HFF-Myc (cell line): Measurements from ENCODE around the gene KRT24.

Source experiments
- DNase-seq: peaks from one replicate; pipeline ENCODE4 v3.0.0-alpha.2; 2011; ENCODE audit warnings: low read depth; ENCODE audit errors: extremely low read depth
- H3K4me3 ChIP-seq: replicated peaks from 2 replicates; pipeline ENCODE4 v1.5.1; 2011; ENCODE audit warnings: low read depth, mild to moderate bottlenecking, control low read depth, low read length
- TF ChIP-seq, protein P1 (sequence below): IDR thresholded peaks from 2 replicates; pipeline ENCODE4 v1.5.1; 2012; ENCODE audit warnings: mild to moderate bottlenecking, low read depth, low read length, control low read depth; ENCODE audit errors: missing control alignments

The KRT24 gene

DNA sequence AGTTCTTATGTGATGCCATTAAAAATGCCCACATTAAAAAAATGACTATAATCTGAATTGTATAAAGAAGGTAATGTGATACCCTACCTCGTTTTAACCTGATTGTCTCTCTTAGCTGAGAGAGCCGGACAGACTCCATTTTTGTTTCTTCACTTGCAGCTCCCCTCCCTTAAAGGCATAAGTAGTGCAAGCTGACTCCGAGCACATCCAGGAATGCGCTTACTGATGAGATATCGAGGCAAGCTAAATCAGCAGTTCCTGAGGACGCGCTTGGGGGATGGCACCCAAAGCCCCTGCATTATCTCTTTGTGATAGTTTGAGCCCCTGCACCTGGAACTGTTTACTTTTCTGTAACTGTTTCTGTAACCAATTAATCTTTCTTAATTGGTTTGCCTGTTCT is 6.3 kb downstream of the KRT24 start:
- TF ChIP-seq, protein P1, sequence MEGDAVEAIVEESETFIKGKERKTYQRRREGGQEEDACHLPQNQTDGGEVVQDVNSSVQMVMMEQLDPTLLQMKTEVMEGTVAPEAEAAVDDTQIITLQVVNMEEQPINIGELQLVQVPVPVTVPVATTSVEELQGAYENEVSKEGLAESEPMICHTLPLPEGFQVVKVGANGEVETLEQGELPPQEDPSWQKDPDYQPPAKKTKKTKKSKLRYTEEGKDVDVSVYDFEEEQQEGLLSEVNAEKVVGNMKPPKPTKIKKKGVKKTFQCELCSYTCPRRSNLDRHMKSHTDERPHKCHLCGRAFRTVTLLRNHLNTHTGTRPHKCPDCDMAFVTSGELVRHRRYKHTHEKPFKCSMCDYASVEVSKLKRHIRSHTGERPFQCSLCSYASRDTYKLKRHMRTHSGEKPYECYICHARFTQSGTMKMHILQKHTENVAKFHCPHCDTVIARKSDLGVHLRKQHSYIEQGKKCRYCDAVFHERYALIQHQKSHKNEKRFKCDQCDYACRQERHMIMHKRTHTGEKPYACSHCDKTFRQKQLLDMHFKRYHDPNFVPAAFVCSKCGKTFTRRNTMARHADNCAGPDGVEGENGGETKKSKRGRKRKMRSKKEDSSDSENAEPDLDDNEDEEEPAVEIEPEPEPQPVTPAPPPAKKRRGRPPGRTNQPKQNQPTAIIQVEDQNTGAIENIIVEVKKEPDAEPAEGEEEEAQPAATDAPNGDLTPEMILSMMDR, result no peak
- H3K4me3 ChIP-seq, result no peak overlapping the region
- DNase-seq, result no peak

DNA sequence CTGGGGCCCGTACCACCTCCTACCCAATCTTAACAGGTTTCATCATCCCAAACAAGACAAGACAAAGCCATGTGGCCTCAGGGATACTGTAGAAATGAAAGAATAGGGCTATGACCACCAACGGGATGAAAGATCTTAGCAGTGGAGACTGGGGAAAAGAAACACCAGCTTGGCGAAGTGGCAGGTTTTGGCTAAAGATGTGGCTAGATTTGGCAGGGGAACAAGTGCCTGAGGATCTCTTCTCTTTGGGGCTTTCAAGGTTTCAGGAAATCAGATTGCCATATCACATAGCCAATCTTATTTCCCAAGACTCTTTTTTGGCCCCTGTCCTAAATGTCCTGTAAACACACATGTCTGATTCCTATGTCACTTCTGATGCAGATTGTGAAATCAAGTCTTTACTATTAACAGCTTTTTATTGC is 6.9 kb downstream of the KRT24 start:
- no peak for DNase-seq
- no peak overlapping the region for H3K4me3 ChIP-seq
- TF ChIP-seq, protein P1, result no peak

DNA sequence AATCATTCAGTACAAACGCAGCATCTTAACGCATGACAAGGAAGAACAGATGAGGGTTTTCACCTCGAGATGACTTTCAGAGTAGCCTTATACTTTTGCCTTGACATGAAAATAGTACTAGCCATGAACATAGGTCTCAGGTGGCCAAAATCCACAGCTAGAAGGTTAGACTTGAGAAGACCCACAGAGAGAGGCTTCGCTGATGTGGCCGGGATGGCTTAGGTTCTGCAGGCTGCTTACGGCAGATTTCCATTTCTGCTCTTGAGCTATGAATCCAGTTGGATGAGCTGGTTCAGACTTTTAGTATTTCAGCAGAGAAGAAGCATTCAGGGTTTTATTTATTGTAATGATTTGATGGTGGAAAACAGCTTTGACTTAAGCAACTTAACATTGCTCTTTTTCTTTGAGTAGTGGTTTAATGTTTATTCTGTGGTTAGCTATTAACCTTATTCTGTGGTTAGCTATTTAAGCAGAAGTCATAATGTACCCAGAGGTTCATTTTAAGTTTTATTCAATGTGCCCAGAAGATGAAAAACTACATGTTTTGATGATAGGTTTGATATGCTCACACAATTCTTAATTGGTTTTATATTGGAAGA is 7.6 kb downstream of the KRT24 start:
- TF ChIP-seq, protein P1, result no peak
- H3K4me3 ChIP-seq, result no peak overlapping the region

DNA sequence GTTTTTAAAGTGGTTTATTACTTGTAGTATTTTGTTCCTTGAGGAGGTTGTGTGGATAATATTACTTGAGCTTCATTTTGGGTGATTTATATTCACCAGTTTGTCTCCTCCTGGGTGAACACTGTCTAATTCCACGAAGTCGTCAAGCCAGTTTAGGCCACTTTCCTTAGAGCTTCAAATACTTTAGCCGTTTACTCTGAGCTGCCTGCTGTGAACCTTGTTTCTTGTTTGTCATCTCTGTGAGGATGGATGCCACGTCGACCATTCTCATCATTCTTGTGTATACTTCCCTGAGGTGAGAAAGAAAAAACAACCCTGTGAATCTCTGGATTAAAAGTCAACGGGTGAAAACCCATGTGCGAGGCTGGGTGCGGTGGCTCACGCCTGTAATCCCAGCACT is 9.0 kb downstream of the KRT24 start:
- no peak for DNase-seq
- no peak overlapping the region for H3K4me3 ChIP-seq
- TF ChIP-seq, protein P1, result no peak

More for the DNA sequence above, 7.6 kb downstream of the KRT24 start:
- no peak for DNase-seq

DNA sequence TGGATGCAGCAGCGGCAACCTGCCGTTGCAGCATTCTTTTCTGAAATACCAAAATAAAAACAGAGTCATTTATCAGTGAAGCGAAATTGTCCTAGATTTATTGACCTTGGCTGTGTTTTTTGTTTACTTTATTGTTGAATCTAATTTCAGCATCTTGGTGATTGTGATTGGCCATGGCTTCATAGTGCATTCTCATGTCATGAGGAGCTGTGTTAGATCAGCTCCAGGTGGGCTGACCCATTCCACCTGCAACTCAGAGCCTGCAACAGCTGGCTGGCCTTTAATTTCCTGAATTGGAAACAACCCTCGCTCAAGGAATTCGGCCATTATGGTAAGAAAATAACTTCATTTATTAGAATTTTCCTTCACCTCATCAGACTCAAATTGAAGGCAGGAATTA is 16.4 kb downstream of the KRT24 start:
- H3K4me3 ChIP-seq, result no peak overlapping the region
- DNase-seq, result no peak
- TF ChIP-seq, protein P1, result no peak

DNA sequence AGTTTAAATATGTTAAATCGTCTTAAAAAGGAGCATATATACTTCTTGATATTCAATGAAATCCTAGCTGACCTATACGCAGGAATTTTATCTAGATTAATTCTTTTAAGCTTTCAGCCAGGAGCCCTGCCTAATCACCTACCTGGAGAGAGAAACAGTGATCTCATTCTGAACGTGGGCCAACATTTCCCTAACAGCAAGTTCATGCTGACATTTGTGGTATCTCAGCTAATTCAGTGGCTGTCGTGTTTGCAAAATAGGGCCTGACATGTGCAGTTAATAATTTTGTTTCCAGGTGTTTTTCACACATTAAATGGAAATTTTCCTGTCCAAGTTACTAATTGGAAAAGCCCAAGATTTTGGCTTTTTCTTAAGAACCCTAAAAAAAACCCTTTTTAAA is 17.4 kb downstream of the KRT24 start:
- no peak for DNase-seq
- TF ChIP-seq, protein P1, result no peak
- no peak overlapping the region for H3K4me3 ChIP-seq

DNA sequence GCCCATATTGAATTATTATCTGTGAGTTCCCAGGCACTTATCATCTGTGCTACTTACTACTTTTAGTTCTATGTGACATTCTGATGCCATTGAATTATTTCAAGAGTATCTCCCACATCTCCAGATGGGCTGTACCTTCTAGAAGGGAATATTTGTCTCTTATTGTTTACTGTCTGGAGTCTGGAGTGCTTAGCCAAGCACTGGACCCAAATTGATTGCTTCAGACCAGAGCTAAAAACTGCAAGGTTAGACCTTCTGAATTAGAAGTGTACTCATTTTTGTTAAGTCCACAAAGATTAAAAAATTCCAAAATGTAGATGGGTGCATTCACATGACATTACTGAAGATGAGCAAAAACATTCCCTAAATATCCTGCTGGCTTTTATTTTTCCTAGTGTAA is 22.6 kb downstream of the KRT24 start:
- TF ChIP-seq, protein P1, result no peak
- DNase-seq, result no peak
- no peak overlapping the region for H3K4me3 ChIP-seq
